ENCODE results near the gene SFTPA2.
"Not testable (repeated sequence)": the region's sequence is repeated elsewhere in the genome, so short reads cannot be mapped to it uniquely, and the experiment has no call there.

Gene SFTPA2

DNA sequence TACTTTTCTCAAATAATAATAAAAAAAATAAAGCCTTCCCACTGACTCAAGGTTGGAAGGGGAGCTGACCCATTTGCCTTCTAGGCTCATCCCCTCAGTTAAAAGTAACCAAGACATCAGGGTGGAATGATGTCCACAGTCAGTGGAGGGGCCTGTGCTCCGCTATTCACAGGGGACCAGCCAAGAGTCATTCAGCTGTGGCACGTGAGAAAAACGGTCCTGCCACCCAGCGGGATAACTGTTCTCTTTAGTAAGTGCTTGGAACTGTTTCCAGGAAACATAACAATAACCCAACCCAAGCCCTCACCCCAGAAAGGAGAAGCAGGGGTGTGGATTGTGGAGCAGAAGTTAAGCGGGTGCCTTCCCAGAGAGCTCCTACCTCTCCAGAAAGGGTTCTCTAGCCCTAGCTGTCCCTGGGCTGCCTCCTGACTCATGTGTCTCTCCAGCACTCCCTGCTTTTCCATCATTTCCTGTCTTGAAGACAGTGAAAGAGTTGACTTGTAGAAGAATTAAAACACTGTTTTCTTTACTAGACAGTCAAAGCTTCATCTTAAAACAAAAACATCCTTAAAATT is 50.2 kb downstream of the SFTPA2 start:
- not testable (repeated sequence) for FAIRE-seq

DNA sequence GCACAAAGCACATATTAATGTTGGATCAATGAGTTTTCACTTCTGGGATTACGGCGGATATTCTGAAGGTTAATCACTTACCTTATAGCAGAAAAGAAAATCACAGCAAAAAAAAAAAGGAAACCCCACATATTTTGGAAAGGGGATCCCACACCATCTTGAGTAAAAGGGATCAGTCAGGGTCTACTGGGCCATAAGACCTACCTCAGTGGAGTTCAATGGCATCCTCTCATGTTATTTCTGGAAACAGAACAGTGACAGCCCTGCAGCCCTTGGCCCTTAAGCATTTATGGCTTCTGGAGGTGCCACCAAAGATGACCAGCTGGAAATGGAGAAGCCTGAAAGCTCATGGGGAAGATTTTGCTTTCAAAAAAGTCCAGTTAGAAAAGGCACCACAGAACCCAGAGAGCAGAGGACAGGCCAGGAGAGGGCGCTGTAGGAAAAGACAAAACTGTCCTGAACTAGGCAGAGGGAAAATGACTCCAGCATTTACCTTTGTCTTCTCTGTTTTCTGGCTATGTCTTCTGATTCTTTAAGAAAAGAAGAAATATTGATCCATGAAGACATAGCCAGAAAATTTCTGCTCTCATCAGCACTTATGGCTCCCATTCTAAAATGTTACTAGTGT is 50.8 kb downstream of the SFTPA2 start:
- FAIRE-seq = peak; percentile 87

DNA sequence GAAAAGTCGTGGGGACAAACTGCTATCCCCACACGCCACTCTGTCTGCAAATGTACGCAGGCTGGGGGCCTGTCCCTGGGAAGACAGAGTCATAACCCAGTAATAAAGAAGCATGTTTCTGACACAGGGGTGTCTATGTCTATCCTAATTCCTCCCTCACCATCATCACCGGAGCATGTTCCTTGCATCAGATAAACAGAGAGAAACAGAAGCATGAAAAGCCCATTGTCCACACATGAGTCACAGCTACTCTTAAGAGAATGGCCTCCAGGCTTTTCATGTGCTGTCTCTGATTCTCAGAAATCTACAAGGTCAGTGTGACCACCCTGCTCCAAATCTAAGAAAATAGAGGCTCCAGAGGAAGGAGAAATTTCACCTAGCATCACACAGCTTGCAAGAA is 52.0 kb downstream of the SFTPA2 start:
- not testable (repeated sequence) for FAIRE-seq

DNA sequence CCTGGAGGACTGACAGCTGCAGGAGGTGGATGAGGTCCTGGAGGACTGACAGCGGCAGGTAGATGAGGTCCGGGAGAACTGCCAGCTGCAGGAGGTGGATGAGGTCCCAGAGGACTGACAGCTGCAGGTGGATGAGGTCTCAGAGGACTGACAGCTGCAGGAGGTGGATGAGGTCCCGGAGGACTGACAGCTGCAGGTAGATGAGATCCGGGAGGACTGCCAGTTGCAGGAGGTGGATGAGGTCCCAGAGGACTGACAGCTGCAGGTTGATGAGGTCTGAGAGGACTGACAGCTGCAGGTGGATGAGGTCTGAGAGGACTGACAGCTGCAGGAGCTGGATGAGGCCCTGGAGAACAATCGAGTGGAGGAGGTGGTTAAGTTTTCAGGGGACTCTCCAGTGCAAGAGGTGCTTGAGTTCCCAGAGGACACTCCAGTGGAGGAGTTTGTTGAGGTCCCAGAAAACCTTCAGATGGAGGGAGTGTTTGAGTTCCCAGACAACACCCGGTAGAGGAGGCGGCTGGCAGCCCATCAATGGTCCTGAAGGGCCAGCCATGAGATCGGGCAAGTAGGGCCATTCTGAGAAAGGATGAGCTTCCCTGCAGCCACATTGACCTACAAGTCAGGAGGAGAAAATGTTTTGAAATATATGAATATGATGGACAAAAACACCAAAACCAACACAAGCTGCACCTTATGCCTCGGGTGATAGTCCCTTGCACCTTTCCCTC is 52.6 kb downstream of the SFTPA2 start:
- no peak for FAIRE-seq

All from G401.6 (cell line).